H9 (cell line): ENCODE measurements around the gene NTSR1. TPM values are rescaled to one million over a fixed set of nuclear protein-coding genes. Genes with fewer than 3 reads are reported as not detected.

ENCODE experiments used
- DNase-seq: peaks from one replicate; pipeline ENCODE4 v3.0.0-alpha.2; 2017
- H2AFZ ChIP-seq: one replicate; pipeline ENCODE4 v1.6.1; 2013; ENCODE audit warnings: mild to moderate bottlenecking, low read length, control low read depth, moderate library complexity
- H2AK5ac ChIP-seq: 2 replicates; pipeline ENCODE4 v1.6.1; 2013; ENCODE audit warnings: low read length, control low read depth, mixed read lengths; ENCODE audit not compliant: insufficient read length
- H2BK120ac ChIP-seq: one replicate; pipeline ENCODE4 v1.6.1; 2013; ENCODE audit warnings: low read depth, mild to moderate bottlenecking, low read length, control low read depth, inconsistent platforms; ENCODE audit not compliant: poor library complexity, severe bottlenecking
- H2BK12ac ChIP-seq: 2 replicates; pipeline ENCODE4 v1.6.1; 2013; ENCODE audit warnings: low read length, control low read depth, mixed read lengths, low read depth; ENCODE audit not compliant: insufficient read length
- H2BK15ac ChIP-seq: 2 replicates; pipeline ENCODE4 v1.6.1; 2013; ENCODE audit warnings: low read depth, low read length, control low read depth
- H2BK20ac ChIP-seq: one replicate; pipeline ENCODE4 v1.6.1; 2013; ENCODE audit warnings: low read depth, mild to moderate bottlenecking, low read length, control low read depth, inconsistent platforms; ENCODE audit not compliant: poor library complexity, severe bottlenecking
- H2BK5ac ChIP-seq: 2 replicates; pipeline ENCODE4 v1.6.1; 2013; ENCODE audit warnings: low read length, control low read depth, mixed read lengths; ENCODE audit not compliant: insufficient read length
- H3K14ac ChIP-seq: 2 replicates; pipeline ENCODE4 v1.6.1; 2013; ENCODE audit warnings: low read length, control low read depth; ENCODE audit not compliant: insufficient read depth
- H3K18ac ChIP-seq: 2 replicates; pipeline ENCODE4 v1.6.1; 2013; ENCODE audit warnings: low read depth, mild to moderate bottlenecking, mixed read lengths, low read length, control low read depth; ENCODE audit not compliant: insufficient read length
- H3K23ac ChIP-seq: 2 replicates; pipeline ENCODE4 v1.6.1; 2013; ENCODE audit warnings: low read length, control low read depth, mixed read lengths, low read depth; ENCODE audit not compliant: insufficient read length
- H3K23me2 ChIP-seq: 2 replicates; pipeline ENCODE4 v1.6.1; 2013; ENCODE audit warnings: low read depth, mild to moderate bottlenecking, mixed read lengths, low read length, control low read depth; ENCODE audit not compliant: insufficient read length, poor library complexity, severe bottlenecking
- H3K27ac ChIP-seq: 2 replicates; pipeline ENCODE4 v1.5.1; 2013; ENCODE audit warnings: low read length, control low read depth, mixed read lengths, low read depth; ENCODE audit not compliant: insufficient read length
- H3K27me3 ChIP-seq: 2 replicates; pipeline ENCODE4 v1.6.1; 2013; ENCODE audit warnings: low read length, control low read depth, inconsistent platforms; ENCODE audit not compliant: insufficient read depth
- H3K4ac ChIP-seq: 2 replicates; pipeline ENCODE4 v1.6.1; 2013; ENCODE audit warnings: low read depth, mild to moderate bottlenecking, control low read depth, inconsistent platforms, low read length, moderate library complexity
- H3K4me1 ChIP-seq: 2 replicates; pipeline ENCODE4 v1.6.1; 2013; ENCODE audit warnings: low read length, control low read depth, inconsistent platforms; ENCODE audit not compliant: insufficient read depth
- H3K4me2 ChIP-seq: 2 replicates; pipeline ENCODE4 v1.6.1; 2013; ENCODE audit warnings: low read length, control low read depth, mixed read lengths; ENCODE audit not compliant: insufficient read length, insufficient read depth
- H3K56ac ChIP-seq: 2 replicates; pipeline ENCODE4 v1.6.1; 2013; ENCODE audit warnings: low read depth, mild to moderate bottlenecking, mixed read lengths, low read length, control low read depth; ENCODE audit not compliant: insufficient read length
- H3K79me1 ChIP-seq: 2 replicates; pipeline ENCODE4 v1.6.1; 2013; ENCODE audit warnings: low read depth, mild to moderate bottlenecking, moderate library complexity, low read length, control low read depth, inconsistent platforms; ENCODE audit not compliant: insufficient read depth, poor library complexity, severe bottlenecking
- H3K79me2 ChIP-seq: 2 replicates; pipeline ENCODE4 v1.6.1; 2013; ENCODE audit warnings: low read length, control low read depth, inconsistent platforms; ENCODE audit not compliant: insufficient read depth
- H3K9ac ChIP-seq: 2 replicates; pipeline ENCODE4 v1.6.1; 2013; ENCODE audit warnings: low read length, control low read depth, mixed read lengths; ENCODE audit not compliant: insufficient read length; ENCODE audit errors: extremely low read depth
- H3K9me3 ChIP-seq: one replicate; pipeline ENCODE4 v1.6.1; 2013; ENCODE audit warnings: low read depth, low read length, inconsistent platforms; ENCODE audit not compliant: control insufficient read depth
- H3T11ph ChIP-seq: one replicate; pipeline ENCODE4 v1.6.1; 2013; ENCODE audit warnings: mild to moderate bottlenecking, low read length, control low read depth, inconsistent platforms
- H4K20me1 ChIP-seq: one replicate; pipeline ENCODE4 v1.6.1; 2013; ENCODE audit not compliant: control insufficient read depth, insufficient read length, insufficient read depth
- H4K5ac ChIP-seq: 2 replicates; pipeline ENCODE4 v1.6.1; 2013; ENCODE audit warnings: low read depth, mild to moderate bottlenecking, mixed read lengths, low read length, control low read depth; ENCODE audit not compliant: insufficient read length
- H4K8ac ChIP-seq: replicated peaks from 2 replicates; pipeline ENCODE4 v1.6.1; 2013; ENCODE audit warnings: low read length, control low read depth, mixed read lengths, low read depth; ENCODE audit not compliant: insufficient read length
- H4K91ac ChIP-seq: 2 replicates; pipeline ENCODE4 v1.6.1; 2013; ENCODE audit warnings: low read depth, mild to moderate bottlenecking, moderate library complexity, mixed read lengths, low read length, control low read depth; ENCODE audit not compliant: insufficient read length
- H3K27ac Mint-ChIP-seq, 3 experiments: 2 replicates in 2 of 3; 3 replicates in 1 of 3; pipeline ENCODE4 v1.8.0; 2020 to 2021; ENCODE audit warnings: mixed read lengths in 3 of 3, mild to moderate bottlenecking in 1 of 3, moderate library complexity in 1 of 3
- H3K27me3 Mint-ChIP-seq: 2 replicates; pipeline ENCODE4 v1.8.0; 2021; ENCODE audit warnings: low read depth, mild to moderate bottlenecking, moderate library complexity, mixed read lengths
- H3K36me3 Mint-ChIP-seq, 3 experiments: 2 replicates in 2 of 3; 3 replicates in 1 of 3; pipeline ENCODE4 v1.8.0; 2020 to 2021; ENCODE audit warnings: low read depth in 3 of 3, mixed read lengths in 3 of 3; ENCODE audit not compliant: insufficient read depth in 1 of 3
- H3K4me1 Mint-ChIP-seq, 2 experiments: 2 replicates each; pipeline ENCODE4 v1.8.0; 2020; ENCODE audit warnings: mixed read lengths in 2 of 2
- H3K4me3 Mint-ChIP-seq, 2 experiments: 2 replicates in 1 of 2; 3 replicates in 1 of 2; pipeline ENCODE4 v1.8.0; 2020 to 2021; ENCODE audit warnings: mild to moderate bottlenecking in 2 of 2, mixed read lengths in 2 of 2, moderate library complexity in 1 of 2
- H3K9me3 Mint-ChIP-seq, 2 experiments: 2 replicates in 1 of 2; 3 replicates in 1 of 2; pipeline ENCODE4 v1.8.0; 2020; ENCODE audit warnings: mild to moderate bottlenecking in 2 of 2, mixed read lengths in 2 of 2, moderate library complexity in 1 of 2
- CTCF ChIP-seq: fragments of 200-600 bp; sonication (generic); conservative IDR thresholded peaks from 3 replicates; pipeline ENCODE4 v1.8.0; 2021; ENCODE audit warnings: antibody characterized with exemption, mild to moderate bottlenecking
- WGBS: extraction: QIAGEN DNeasy Blood & Tissue Kit; methylation state at CpG from one replicate; pipeline ENCODE4 v1.1.7; 2013; ENCODE audit warnings: missing lambda C conversion rate, low lambda C conversion rate, mixed read lengths; ENCODE audit not compliant: insufficient read length; ENCODE audit errors: extremely low coverage; 5-methylcytosine and 5-hydroxymethylcytosine counted together
- total RNA-seq: library from RNA; stranded (reverse); gene quantifications from 2 replicates; pipeline ENCODE4 v1.2.1, GENCODE V29; 2021

NTSR1 gene
- total RNA-seq, 1 experiment from 2014 or later, result 0.11 TPM

GRCh38 chr20:62787321-62787720 is 78.7 kb downstream of the NTSR1 start:
- no peak overlapping the region for H4K91ac ChIP-seq
- H4K5ac ChIP-seq, result no peak overlapping the region
- Mint-ChIP-seq H3K27ac (peak overlapping the region in 1 of 3 experiments; percentile 2; a peak in 1 of 7 replicates), H3K4me1 (peaks cover 8 to 12% of the 10 kb centered on the region in 2 experiments), H3K9me3 (no peaks in the 10 kb centered on the region; a peak in 1 of 5 replicates), H3K4me3 (no peak overlapping the region), H3K36me3 (no peaks in the 10 kb centered on the region), H3K27me3 (peaks cover 24% of the 10 kb centered on the region)
- no peak overlapping the region for H3K4ac ChIP-seq
- no peak overlapping the region for H2AK5ac ChIP-seq
- DNase-seq, result no peak
- TF ChIP-seq CTCF, result no peak
- no peaks in the 10 kb centered on the region for H3K79me2 ChIP-seq
- no peak overlapping the region for H3K18ac ChIP-seq
- no peak overlapping the region for H2BK20ac ChIP-seq
- H3K23me2 ChIP-seq, result no peaks in the 10 kb centered on the region
- no peak overlapping the region for H2BK120ac ChIP-seq
- H3K79me1 ChIP-seq, result no peaks in the 10 kb centered on the region
- H3T11ph ChIP-seq, result no peak overlapping the region
- H3K27ac ChIP-seq, result no peak overlapping the region
- WGBS, result no CpG with 5 or more reads among the region's 7 CpGs
- H3K9me3 ChIP-seq, result no peaks in the 10 kb centered on the region
- H2AFZ ChIP-seq, result no peak overlapping the region
- no peak overlapping the region for H2BK15ac ChIP-seq
- H2BK5ac ChIP-seq, result no peak overlapping the region
- no peaks in the 10 kb centered on the region for H3K4me1 ChIP-seq
- H3K56ac ChIP-seq, result no peak overlapping the region
- no peak overlapping the region for H3K9ac ChIP-seq
- no peaks in the 10 kb centered on the region for H3K27me3 ChIP-seq
- no peak overlapping the region for H3K23ac ChIP-seq
- no peak overlapping the region for H4K8ac ChIP-seq
- no peak overlapping the region for H3K14ac ChIP-seq
- H2BK12ac ChIP-seq, result no peak overlapping the region
- H4K20me1 ChIP-seq, result no peaks in the 10 kb centered on the region
- no peak overlapping the region for H3K4me2 ChIP-seq
